HEK293T (cell line): ENCODE data around the gene PITPNM3.

Experiments
- CTCF ChIA-PET: fragments of 350-600 bp; formaldehyde crosslinking; extraction: SDS; loops from one replicate; lab custom pipeline; 2021; ENCODE audit warnings: antibody characterized with exemption, inconsistent platforms; lab: Yijun Ruan, JAX
- POLR2A ChIA-PET: fragments of 350-600 bp; formaldehyde crosslinking; extraction: SDS; loops from one replicate; lab custom pipeline; 2020; ENCODE audit warnings: antibody characterized with exemption, inconsistent platforms; lab: Yijun Ruan, JAX
- DNase-seq: peaks from one replicate; pipeline ENCODE4 v3.0.0; 2012; ENCODE audit warnings: mixed read lengths; ENCODE audit errors: extremely low spot score
- ARNT ChIP-seq: fragments of 450-650 bp; IDR thresholded peaks from 2 replicates; pipeline ENCODE4 v1.6.1; 2017; ENCODE audit warnings: mild to moderate bottlenecking
- BHLHE40 ChIP-seq: fragments of 450-650 bp; IDR thresholded peaks from 2 replicates; pipeline ENCODE4 v1.6.1; 2016; ENCODE audit warnings: mild to moderate bottlenecking, moderate library complexity, borderline replicate concordance
- CTBP1 ChIP-seq: fragments of 450-650 bp; IDR thresholded peaks from 2 replicates; pipeline ENCODE4 v1.6.1; 2016; ENCODE audit warnings: borderline replicate concordance
- ELF4 ChIP-seq: fragments of 450-650 bp; IDR thresholded peaks from 2 replicates; pipeline ENCODE4 v1.6.1; 2017; ENCODE audit warnings: antibody characterized with exemption
- FOXA1 ChIP-seq: fragments of 450-650 bp; IDR thresholded peaks from 2 replicates; pipeline ENCODE4 v1.6.1; 2016; ENCODE audit warnings: mild to moderate bottlenecking
- FOXK2 ChIP-seq: fragments of 450-650 bp; IDR thresholded peaks from 2 replicates; pipeline ENCODE4 v1.6.1; 2016; ENCODE audit warnings: mild to moderate bottlenecking
- FOXM1 ChIP-seq: fragments of 450-650 bp; IDR thresholded peaks from 2 replicates; pipeline ENCODE4 v1.6.1; 2017; ENCODE audit warnings: mild to moderate bottlenecking, borderline replicate concordance
- HDGF ChIP-seq: fragments of 450-650 bp; IDR thresholded peaks from 2 replicates; pipeline ENCODE4 v1.6.1; 2017; ENCODE audit warnings: antibody characterized with exemption, borderline replicate concordance
- L3MBTL2 ChIP-seq: fragments of 450-650 bp; conservative IDR thresholded peaks from 2 replicates; pipeline ENCODE4 v1.6.1; 2016; ENCODE audit warnings: mild to moderate bottlenecking
- LEF1 ChIP-seq: fragments of 450-650 bp; IDR thresholded peaks from 2 replicates; pipeline ENCODE4 v1.6.1; 2017; ENCODE audit warnings: mild to moderate bottlenecking, borderline replicate concordance
- NFRKB ChIP-seq: fragments of 450-650 bp; IDR thresholded peaks from 2 replicates; pipeline ENCODE4 v1.6.1; 2016; ENCODE audit warnings: mild to moderate bottlenecking, moderate library complexity
- SP1 ChIP-seq: fragments of 450-650 bp; IDR thresholded peaks from 2 replicates; pipeline ENCODE4 v1.6.1; 2017
- SUZ12 ChIP-seq: fragments of 450-650 bp; IDR thresholded peaks from 2 replicates; pipeline ENCODE4 v1.6.1; 2016; ENCODE audit warnings: mild to moderate bottlenecking
- TARDBP ChIP-seq: fragments of 450-650 bp; IDR thresholded peaks from 2 replicates; pipeline ENCODE4 v1.6.1; 2016
- ZNF384 ChIP-seq: fragments of 450-650 bp; IDR thresholded peaks from 2 replicates; pipeline ENCODE4 v1.6.1; 2016
- TF ChIP-seq, protein P1 (sequence below): fragments of 450-650 bp; IDR thresholded peaks from 2 replicates; pipeline ENCODE4 v1.6.1; 2016

The PITPNM3 gene

GRCh38 chr17:6473128-6473767 lies 83.1 kb downstream of the PITPNM3 start:
- DNase-seq: peak; percentile 87
- ChIA-PET CTCF (interaction anchor here (0.6 to 1.7 kb wide), 4 partner anchors 15 to 79 kb away, joined by 3 to 5 read pairs (median 3); partner anchors contain the start of gene PIMREG), POLR2A (no interaction called here)
- TF ChIP-seq LEF1 (no peak), FOXK2 (no peak), L3MBTL2 (no peak), ZNF384 (no peak), CTBP1 (no peak), HDGF (no peak), TARDBP (no peak), FOXM1 (no peak), SUZ12 (no peak), SP1 (no peak), ARNT (no peak), NFRKB (no peak), BHLHE40 (no peak), ELF4 (no peak), FOXA1 (no peak)
- TF ChIP-seq, protein P1, sequence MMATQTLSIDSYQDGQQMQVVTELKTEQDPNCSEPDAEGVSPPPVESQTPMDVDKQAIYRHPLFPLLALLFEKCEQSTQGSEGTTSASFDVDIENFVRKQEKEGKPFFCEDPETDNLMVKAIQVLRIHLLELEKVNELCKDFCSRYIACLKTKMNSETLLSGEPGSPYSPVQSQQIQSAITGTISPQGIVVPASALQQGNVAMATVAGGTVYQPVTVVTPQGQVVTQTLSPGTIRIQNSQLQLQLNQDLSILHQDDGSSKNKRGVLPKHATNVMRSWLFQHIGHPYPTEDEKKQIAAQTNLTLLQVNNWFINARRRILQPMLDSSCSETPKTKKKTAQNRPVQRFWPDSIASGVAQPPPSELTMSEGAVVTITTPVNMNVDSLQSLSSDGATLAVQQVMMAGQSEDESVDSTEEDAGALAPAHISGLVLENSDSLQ: no peak

DNA sequence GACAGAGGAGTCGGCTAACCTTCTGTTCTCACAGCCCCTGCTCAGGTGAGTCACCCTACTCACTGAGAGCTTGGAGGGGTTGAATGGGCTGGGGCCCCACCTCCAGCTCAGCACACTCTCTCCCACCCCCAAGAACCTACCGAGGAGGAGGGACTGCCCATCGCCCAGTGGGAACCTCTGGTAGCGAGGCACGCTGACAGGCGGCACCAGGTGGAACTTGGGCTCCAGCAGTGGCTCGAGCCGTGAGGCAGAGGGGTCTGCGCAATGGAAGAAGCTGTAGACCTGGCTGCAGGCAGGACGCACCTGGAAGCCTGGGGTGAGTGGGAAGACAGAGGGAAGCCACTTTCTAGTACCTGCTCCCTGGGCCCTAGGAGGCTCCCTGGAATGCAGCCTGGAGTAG lies 83.8 kb downstream of the PITPNM3 start:
- TF ChIP-seq ARNT: no peak
- no peak for TF ChIP-seq SP1
- no peak for TF ChIP-seq CTBP1
- no peak for TF ChIP-seq NFRKB
- no peak for TF ChIP-seq SUZ12
- no peak for TF ChIP-seq ELF4
- no peak for TF ChIP-seq FOXK2
- TF ChIP-seq LEF1: no peak
- TF ChIP-seq L3MBTL2: no peak
- no peak for TF ChIP-seq HDGF
- TF ChIP-seq FOXA1: no peak
- TF ChIP-seq FOXM1: no peak
- no peak for TF ChIP-seq BHLHE40
- TF ChIP-seq TARDBP: no peak
- ChIA-PET CTCF (interaction anchor here (0.6 to 1.7 kb wide), 4 partner anchors 14 to 80 kb away, joined by 3 to 5 read pairs (median 3); partner anchors contain the start of gene PIMREG), POLR2A (no interaction called here)
- DNase-seq: no peak

DNA sequence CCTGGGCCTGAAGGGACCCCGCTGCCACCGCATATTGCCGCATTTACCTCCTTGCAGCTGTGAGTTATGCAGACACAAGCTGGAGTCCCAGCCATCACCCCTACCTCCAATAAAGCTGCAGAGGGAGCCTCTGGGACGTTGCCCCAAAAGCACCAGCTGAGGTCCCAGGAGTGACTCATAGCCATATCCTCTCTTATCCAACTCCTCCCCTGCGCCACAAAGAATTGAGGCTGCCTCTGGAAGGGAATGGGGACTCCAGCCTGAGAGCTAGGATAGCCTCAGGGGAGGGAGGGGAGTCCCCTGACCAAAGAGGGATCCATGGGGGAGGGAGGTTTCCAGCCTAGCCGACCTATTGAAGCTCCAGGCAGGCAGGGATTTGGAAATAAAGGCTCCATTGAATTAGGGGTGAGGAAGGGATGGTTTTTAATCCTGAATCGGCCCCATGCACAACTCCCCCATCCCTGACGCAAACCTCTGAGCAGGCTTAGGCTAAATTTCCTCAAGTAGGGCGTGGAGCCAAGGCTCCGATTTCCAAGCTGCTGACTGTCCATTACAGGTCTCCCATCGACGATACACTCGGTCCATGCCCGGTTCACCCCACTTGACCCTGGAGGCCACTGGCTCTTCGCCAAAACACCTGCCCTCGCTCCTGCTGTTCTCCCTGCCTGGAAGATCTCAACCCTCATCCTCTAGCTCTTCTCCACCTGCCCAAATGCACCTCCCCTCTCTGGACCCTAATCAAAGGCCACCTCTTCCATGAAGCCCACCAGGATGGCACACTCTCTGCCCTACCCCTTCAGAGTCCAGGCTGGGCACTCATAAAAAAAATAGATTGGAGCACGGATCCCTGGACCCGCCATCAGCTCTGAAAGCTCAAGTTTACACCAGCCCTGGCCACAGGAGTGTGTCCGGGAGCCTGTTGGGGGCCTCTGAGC lies 84.6 kb downstream of the PITPNM3 start:
- ChIA-PET CTCF (interaction anchor here (1.2 to 1.7 kb wide), 2 partner anchors 13 to 24 kb away, joined by 3 to 5 read pairs; no protein-coding TSS in a partner anchor), POLR2A (no interaction called here)
- DNase-seq: no peak
- no peak for TF ChIP-seq NFRKB
- TF ChIP-seq CTBP1: no peak
- TF ChIP-seq BHLHE40: no peak
- TF ChIP-seq FOXA1: no peak
- no peak for TF ChIP-seq HDGF
- TF ChIP-seq ZNF384: no peak
- TF ChIP-seq FOXK2: no peak
- no peak for TF ChIP-seq FOXM1
- TF ChIP-seq ARNT: no peak
- no peak for TF ChIP-seq TARDBP
- no peak for TF ChIP-seq SUZ12
- TF ChIP-seq LEF1: no peak
- TF ChIP-seq L3MBTL2: no peak
- no peak for TF ChIP-seq SP1
- TF ChIP-seq, protein P1: no peak
- TF ChIP-seq ELF4: no peak

DNA sequence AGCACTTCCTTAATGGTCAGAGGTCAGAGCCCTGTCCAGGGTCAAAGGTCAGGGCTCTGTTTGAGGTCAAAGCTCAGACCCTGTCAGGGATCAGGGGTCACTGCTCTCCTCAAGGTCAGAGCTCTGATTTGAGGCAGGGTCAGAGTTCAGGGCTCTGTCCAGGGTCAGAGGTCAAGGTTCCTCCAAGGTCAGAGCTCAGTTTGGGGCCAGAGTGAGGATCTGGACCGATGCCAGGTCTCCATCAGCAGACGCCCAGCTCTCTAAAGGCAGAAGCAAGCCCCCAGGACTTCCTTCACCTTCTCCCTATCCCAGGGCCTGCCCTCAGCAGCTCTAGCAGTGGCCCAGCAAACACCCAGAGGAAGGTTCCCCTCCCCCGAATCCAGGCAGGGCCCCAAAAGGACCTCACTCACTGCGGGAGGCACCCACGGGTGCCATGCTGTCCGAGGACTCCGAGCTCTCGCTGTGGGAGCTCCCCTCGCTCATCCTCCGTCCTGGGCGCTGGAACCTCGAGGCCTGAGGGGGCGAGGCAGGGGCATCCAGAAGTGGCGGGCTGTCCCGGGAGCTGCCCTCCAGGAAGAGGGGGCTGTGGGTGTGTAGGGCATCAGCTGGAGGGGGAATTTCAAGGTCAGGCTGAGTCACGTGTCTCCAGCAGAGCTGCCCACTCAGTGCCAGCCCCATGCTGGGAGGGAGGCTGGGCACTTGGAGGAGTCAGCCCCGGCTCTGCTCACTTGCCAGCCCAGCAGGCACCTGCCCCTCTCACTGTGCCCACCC lies 85.4 kb downstream of the PITPNM3 start:
- CTCF ChIA-PET: interaction anchor here (0.6 kb wide), 1 partner anchor 89 kb away, joined by 4 read pairs; no protein-coding TSS in a partner anchor
- no peak for DNase-seq
- POLR2A ChIA-PET: no interaction called here
- TF ChIP-seq, protein P1: no peak
- TF ChIP-seq ZNF384 (no peak), HDGF (no peak), FOXK2 (no peak), L3MBTL2 (no peak), CTBP1 (no peak), BHLHE40 (no peak), ELF4 (no peak), SUZ12 (no peak), NFRKB (no peak), ARNT (no peak), FOXM1 (no peak), FOXA1 (no peak), SP1 (no peak), LEF1 (no peak), TARDBP (no peak)

- TF ChIP-seq FOXK2: no peak
- no peak for TF ChIP-seq CTBP1
- no peak for TF ChIP-seq FOXA1
- TF ChIP-seq SUZ12: no peak
- TF ChIP-seq BHLHE40: no peak
- no peak for TF ChIP-seq NFRKB
- TF ChIP-seq HDGF: no peak
- TF ChIP-seq ZNF384: no peak
- no peak for TF ChIP-seq ELF4
- no peak for TF ChIP-seq FOXM1
- TF ChIP-seq, protein P1: no peak
- TF ChIP-seq L3MBTL2: no peak
- no peak for TF ChIP-seq TARDBP
- TF ChIP-seq LEF1: no peak
- TF ChIP-seq ARNT: no peak
- TF ChIP-seq SP1: no peak
- ChIA-PET POLR2A (no interaction called here), CTCF (no interaction called here)
- DNase-seq: no peak
Measured at GRCh38 chr17:6470146-6470718, 86.1 kb downstream of the PITPNM3 start.
